ENCODE results near the gene GARS1.

DNA sequence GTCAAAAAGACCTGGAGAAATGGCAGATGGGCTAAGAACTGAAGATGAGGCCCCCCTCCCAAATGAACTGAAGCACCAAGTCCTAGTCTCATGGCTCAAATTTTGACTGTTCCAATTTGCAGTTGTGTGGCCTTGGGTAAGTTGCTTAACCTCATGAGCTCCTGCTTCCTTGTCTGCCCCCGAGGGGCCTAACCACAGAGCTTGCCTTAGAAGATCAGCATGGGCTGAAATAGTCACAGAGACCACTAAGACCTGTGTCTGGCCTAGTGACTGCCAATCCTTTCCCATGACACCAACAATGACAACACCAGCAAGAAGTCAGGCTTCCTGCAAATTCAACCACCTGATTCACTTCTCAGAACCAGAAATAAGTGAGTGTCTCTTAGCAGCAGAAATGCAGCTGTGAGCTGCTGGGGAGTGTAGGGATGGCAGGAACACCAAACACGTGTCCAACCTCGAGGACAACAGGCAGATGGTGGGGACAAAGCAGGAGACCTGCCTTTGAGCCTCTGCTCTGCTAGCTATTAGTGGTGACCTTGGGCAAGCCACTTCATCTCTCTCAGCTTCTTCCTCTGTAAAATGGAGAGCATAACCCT is 63.9 kb downstream of the GARS1 start:
- TF ChIP-seq, protein P1, sequence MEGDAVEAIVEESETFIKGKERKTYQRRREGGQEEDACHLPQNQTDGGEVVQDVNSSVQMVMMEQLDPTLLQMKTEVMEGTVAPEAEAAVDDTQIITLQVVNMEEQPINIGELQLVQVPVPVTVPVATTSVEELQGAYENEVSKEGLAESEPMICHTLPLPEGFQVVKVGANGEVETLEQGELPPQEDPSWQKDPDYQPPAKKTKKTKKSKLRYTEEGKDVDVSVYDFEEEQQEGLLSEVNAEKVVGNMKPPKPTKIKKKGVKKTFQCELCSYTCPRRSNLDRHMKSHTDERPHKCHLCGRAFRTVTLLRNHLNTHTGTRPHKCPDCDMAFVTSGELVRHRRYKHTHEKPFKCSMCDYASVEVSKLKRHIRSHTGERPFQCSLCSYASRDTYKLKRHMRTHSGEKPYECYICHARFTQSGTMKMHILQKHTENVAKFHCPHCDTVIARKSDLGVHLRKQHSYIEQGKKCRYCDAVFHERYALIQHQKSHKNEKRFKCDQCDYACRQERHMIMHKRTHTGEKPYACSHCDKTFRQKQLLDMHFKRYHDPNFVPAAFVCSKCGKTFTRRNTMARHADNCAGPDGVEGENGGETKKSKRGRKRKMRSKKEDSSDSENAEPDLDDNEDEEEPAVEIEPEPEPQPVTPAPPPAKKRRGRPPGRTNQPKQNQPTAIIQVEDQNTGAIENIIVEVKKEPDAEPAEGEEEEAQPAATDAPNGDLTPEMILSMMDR (conservative IDR thresholded peaks at IDR 0.05): no peak
- TF ChIP-seq EZH2 (IDR thresholded peaks at IDR 0.05; ENCODE audit: low read depth): no peak
